NK-92 treated with Interleukin-12 subunit alpha and Interleukin-12 subunit beta, amount 100 ng/mL, for 24 hours (cell line): ENCODE measurements around the gene STIM2.

ENCODE experiments used
- DNase-seq: peaks from one replicate; lab custom pipeline; 2025; lab: John Stamatoyannopoulos, UW

The STIM2 gene

DNA sequence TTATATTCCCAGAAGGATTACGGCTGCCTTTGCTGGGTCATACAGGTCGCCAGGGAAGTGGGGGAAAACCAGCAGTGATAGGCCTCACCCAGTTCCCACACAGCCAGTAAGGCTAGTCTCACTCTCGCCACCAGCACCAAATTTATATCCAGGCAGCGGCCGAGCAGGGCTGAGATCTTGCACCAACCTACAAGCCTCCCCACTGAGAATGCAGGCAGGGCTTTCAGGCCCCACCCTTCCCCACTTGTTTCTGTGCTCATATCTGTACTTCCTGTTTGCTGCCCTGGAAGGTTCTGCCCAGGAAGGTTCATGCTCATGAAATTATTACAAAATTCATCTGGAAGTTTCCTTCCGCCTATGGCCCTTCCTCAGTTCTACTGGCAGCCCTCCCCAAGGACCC lies 179.7 kb downstream of the STIM2 start:
- DNase-seq = no peak

DNA sequence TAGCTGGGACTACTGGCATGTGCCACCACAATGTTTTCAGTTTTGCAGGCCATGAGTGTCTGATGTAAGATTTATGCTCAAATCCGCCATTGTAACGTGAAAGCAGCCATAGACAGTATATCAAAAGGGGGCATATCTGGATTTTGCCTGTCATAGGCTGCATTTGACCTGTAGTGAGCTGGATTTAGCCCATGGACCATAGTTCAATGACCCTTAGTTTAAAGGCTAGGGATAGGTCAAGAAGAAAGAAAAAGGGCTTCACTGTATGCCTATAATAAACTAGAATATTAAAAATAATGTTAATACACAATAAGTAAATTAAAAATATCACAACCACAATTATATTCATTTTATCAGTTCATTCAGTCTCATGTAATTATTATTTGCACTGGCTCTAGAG lies 181.8 kb downstream of the STIM2 start:
- DNase-seq = no peak

DNA sequence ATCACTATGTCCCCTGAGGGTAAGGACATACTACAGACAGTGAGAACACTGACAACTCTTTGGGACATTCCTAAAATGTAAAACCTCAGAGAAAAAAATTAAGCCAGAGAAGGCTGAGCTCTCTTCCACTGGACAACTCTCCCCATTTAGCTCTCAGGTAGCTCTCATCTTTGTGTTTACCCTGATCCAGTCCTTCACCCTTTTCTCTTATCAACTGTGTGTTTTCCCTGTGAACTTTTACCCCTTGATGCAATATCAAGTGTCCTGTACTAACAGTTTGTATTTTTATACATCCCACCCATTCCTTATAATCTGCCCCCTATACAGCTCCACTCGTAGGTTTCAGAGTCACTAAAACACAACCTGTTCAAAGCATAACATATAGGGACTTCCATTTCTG lies 182.6 kb downstream of the STIM2 start:
- no peak for DNase-seq

DNA sequence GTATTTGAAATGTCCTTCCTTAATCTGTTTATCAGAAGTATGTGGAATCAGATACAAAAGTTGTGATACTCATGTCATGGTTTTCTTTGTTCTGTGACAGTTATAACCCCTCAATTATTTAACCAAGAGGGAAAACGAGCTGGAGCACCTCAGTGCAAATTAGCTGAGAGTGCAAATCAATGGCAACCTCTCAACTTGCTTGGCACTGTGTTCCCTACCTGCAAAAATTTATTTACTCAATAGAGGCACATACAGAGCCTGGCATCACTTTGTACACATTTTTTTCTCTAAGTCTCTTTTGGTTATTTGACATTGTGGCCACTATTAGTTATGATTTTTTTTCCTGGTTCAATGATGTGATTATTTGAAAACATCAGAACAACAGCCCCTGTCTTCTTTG lies 186.2 kb downstream of the STIM2 start:
- DNase-seq = no peak

DNA sequence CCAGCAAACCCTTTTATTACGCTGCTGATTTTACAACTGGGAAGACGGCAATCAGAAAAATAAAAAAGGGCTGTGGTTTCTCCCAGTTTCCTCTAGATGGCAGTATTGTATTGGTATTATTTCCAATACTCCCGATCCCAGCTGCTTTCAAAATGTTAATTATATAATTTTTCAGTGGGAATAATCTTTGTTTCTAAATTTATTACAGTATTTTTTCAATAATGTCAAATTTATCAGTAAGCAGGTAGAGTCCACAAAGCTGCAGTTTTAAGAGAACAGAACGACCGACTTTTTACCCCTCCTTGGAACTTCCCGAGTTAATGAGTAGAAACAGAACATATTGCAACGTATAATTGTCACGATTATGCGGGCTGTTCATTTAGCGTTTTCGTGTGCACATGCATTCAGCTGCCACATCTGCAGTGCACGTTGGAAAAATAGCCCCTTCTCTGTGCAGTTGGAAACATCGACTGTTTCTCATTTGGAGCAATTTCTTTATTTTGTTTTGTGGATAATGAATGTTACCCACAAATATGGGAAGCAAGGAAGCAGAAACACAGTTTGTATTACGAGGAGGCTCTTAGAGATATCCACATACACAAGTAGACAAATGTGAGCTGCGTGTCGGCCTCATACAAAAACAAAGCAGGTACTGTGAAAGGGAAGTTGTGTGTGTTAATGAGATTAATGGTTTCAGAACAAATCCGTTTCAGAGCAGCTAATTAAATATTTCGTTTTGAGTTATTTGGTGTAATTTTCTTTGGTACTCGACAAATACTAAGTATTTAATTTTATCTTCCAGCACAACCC lies 188.0 kb downstream of the STIM2 start:
- DNase-seq = no peak

DNA sequence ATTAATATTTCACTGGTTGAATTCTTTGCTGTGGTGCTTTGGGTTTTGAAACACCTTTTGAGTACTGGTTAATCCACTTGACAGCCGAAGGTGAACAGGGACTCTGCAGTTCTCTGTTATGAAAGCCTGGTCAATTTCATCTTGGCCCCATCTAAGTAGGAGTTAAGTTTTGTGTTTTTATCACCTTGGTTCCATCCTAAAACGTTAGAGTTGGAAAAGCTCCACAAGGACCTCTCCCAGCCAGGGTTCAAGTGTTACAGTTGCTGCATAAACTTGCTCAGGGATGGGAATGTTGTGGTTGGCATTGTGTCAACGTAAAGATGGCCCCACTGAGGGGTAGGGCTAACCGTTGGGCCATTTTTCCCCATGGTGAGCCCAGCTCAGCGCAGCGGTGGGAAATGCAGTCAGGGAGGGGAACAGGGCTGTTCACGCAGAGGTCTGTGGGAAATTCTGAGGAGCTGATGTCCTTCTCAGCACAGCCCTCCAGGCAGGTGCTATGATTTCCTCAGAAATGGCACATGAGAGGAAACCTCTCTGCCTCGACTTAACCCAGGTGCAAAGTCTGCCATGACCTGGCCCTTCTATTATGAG lies 188.7 kb downstream of the STIM2 start:
- no peak for DNase-seq

DNA sequence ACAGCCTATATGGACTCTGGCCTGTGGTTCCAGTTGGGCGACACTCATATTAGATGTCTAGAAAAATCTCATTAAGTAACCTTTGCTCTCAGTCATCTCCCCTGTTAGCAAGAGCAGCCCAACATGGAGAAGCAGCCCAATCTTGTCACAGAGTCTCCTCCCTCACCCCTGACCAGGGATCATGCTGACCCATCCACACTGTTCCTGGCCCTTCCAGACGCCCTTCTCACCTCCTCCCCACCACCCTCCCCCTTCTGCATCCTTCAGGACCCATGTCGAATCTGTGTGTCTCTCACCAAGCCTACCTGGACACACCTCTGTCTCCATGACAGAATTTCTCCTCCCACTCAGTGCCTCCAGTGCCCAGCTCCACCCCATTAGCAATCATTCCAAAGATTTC lies 190.1 kb downstream of the STIM2 start:
- DNase-seq = no peak

DNA sequence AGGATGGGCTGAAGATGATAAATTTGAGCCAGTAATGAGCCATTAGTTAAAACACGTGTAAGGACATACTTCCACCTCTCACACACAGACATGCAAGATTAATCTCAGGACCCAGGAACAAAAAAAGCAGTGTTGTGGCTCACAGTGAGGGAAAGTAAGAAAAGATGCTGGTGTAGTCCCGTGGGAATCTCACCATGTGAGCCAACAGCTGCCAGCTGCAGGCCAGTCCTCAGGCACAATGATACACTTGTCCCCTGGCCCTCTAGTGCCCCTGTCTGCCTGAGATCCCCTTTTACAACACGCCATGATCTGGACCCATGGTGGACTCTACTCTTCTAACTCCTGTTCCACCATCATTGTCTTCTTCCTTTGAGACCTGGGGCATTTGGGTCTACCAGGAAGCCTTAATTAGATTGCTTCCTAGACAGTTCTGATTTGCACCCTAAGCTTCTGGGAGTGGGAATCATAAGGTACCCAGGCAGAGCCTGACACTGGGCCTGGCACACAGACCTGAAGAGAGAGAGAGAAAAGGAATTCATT lies 194.7 kb downstream of the STIM2 start:
- DNase-seq = no peak

DNA sequence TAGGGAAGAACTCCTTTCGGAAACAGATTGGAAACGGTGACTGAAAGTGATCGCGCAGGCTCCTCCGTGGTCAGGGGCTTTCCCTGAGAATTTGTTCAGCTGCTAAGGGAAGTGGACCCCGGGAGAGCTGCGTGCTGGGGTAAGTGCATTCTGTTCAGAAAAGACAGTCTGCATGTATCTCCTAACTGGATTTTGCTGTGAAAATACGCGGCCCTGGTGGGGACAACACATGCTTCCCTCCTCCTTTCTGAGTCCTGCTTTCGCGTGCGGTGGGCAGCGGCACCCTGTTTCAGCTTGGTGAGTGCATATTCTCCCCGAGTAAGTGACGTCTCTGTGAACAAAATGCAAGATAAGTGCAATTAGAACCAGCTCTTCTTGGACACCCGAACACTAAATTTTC lies 195.6 kb downstream of the STIM2 start:
- DNase-seq = no peak

DNA sequence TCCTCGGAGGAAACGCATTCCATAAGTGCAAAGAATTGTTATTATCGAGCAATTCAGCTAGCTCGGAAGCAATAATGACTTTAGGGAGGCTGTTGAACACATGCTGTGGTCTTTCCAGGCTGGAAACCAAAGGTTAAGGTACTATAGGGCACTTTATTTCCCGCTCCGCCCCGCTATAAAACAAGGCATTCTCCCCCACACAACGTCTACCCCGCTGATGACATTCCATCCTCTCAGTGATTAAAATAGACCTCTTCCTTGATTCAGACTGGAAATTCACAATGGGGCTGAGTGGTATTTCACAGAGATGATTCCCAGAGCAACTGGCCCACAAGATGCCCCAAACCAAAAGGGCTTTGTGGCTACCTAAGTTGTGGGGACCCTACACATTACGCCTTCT lies 196.4 kb downstream of the STIM2 start:
- DNase-seq = no peak

DNA sequence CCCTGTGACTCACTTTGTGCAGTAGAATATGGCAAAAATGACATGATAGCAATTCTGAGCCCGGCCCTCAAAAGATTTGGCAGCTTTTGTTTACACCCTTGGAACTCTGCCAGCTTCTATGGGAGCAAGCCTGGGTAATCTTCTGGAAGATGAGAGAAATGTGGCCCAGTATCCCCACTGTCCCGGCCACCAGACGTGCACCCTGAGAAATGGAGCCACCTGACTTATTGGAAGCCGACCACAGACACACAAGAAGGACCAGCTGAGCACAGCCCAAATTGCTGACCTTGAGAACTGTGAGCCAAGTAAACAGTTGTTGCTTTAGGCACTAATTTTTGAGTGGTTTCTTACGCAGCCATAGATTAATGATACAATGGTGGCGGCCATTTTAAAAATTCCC lies 197.0 kb downstream of the STIM2 start:
- DNase-seq = no peak

DNA sequence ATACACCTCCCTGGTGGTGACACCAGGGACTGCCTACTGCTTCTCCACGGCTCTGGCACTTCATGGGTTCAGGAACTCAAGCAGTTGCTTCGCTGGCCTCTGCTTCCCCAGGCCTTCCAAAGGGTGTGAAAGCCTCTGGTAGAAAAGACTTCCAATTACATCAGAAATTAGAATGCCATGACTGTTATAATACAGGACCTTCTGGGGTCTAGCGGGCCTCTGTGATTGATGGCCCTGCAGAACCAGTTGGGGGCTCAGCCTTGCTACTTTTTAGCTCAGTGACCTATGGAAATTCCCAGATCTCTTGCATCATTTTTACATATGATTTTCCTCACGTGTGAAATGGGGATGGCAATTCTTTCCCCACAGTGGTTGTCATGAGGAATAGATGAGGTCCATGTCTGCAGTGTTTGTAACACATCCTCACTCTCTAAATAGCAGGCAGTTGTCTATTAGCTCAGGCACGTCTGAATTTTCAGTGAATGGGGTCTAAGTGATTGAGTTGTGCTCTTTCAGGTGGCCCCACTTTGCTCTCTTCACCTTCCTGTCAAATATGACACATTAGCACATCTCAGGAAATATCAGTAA lies 198.3 kb downstream of the STIM2 start:
- no peak for DNase-seq

DNA sequence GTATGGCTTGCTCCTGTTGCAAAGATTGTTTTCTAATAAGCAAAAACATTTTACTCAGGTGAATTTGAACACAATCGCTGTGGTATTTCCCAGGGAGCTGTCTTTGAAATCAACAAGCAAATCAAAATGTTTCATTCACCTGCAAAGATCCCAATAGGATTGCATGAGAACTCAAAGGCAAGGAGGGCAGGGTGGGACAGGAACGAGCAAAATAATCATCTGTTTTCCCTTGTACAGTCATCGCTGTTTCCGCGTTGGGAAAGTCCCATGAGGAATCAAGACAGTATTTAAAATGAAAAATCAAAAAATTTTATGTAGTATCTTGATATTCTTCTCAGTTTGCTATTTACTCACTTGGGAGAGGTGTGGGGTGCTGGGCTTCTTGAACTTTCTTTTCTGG lies 198.8 kb downstream of the STIM2 start:
- no peak for DNase-seq

DNA sequence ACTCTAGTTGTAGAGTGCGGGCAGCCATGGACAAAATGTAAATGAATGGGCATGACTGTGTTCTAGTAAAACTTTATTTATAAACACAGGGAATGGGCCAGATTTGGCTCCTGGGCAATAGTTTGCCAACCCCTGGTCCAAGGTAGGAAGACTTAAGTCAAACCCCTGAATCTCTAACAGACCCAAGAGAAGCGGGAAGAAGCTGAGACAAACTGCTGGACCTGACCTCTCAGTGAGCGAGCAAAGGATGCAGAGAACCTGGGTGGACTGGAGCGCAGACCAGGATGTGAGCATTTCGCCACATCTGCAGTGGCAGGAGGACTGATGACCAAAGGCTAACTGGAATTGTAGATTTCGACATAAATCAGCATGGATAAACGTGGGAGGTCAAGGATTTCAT lies 201.6 kb downstream of the STIM2 start:
- no peak for DNase-seq

DNA sequence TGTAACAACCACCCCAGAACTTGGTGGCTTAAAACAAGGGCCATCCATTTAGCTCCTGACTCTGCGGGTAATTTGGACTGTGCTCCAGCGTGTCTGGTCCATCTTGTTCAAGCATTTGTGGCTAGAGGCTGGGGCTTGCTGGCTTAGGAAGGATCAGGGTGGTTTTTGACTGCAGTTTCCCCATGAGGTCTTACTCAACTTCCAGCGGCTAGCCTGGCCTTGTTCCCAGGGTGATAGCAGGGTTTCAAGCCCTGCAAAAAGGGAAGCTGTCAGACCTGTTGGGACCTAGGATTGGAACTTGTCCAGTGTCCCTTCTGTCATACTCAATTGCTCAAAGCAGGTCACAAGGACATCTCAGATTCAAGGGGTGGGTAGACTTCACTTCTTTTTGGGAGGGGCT lies 205.9 kb downstream of the STIM2 start:
- no peak for DNase-seq

DNA sequence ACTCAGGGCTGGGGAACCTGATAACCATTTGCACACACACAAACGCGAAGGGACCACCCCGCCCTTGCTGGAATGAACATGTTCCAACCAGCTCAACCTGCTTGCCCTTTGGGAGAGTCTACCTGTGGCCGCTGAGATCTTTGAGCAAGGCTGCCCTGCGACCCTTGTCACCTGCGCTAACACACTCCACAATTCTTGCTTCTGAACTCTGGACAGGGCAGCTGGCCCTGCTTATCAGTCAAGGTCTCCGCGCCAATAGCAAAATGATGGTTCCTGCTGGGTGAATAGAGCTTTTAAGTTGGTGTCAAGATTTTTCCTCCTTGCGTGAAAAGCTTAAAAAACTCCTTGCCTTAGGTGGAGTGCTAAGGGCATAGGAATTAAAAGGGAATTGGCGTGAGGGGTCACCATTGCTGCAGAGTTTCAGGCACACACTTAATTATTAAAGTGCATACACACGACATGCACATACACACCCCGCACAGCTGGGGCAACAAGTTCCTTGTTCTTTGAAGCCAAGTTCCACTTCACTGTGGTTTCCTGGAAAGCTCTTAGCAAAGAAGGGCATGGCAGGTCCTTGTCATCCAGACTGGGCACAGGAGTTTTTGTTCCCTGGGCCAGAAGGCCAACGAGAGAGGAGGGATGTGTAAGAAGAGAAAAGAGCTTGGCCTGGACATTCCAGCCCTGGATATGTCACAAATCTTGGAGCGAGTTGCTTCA lies 207.7 kb downstream of the STIM2 start:
- no peak for DNase-seq
